Omental fat pad (tissue), 4 donors: ENCODE data around the gene POLR2H. TPM values are rescaled to one million over a fixed set of nuclear protein-coding genes. Genes with fewer than 3 reads are reported as not detected.

Source experiments
- ATAC-seq: fragments of 150-250 bp; one replicate; pipeline ENCODE4 v1.9.1; 2016; ENCODE audit warnings: mild to moderate bottlenecking, moderate library complexity; ENCODE audit not compliant: low FRiP score
- DNase-seq: peaks from one replicate; pipeline ENCODE4 v3.0.0-alpha.2; 2019; ENCODE audit warnings: low spot score
- CTCF ChIP-seq, 3 donors: fragments of 450-650 bp; IDR thresholded peaks; one replicate each; pipeline ENCODE4 v1.5.1; 2016 to 2017; ENCODE audit warnings: antibody characterized with exemption in 3 of 3, mild to moderate bottlenecking in 3 of 3, moderate library complexity in 2 of 3
- total RNA-seq, 4 donors: library from RNA; depleted of rRNA; stranded (reverse); fragments of >200 nt; gene quantifications; one replicate each; pipeline ENCODE4 v1.1.0, GENCODE V29; 2016

The POLR2H gene
- total RNA-seq, 4 donors from 2014 or later = 63.9 to 110 (median 89.3) TPM

- DNase-seq (no peak), ATAC-seq (no peak)
- TF ChIP-seq CTCF (IDR thresholded peaks at IDR 0.05) = no peak
Measured at GRCh38 chr3:184358921-184359350, 2.6 kb upstream of the POLR2H start.

- DNase-seq = no peak
- ATAC-seq = no peak
- TF ChIP-seq CTCF (IDR thresholded peaks at IDR 0.05) = no peak
Measured at GRCh38 chr3:184359610-184360009, 1.9 kb upstream of the POLR2H start.

- ATAC-seq (no peak), DNase-seq (no peak)
- TF ChIP-seq CTCF (IDR thresholded peaks at IDR 0.05) = no peak
Measured at GRCh38 chr3:184360070-184360928, 1.2 kb upstream of the POLR2H start.

- no peak for TF ChIP-seq CTCF (IDR thresholded peaks at IDR 0.05)
- ATAC-seq (no peak), DNase-seq (no peak)
Measured at GRCh38 chr3:184360929-184361531, 480 bp upstream of the POLR2H start.

GRCh38 chr3:184361932-184362667 is 590 bp downstream of the POLR2H start:
- TF ChIP-seq CTCF (IDR thresholded peaks at IDR 0.05) = no peak
- ATAC-seq (peak; percentile 45), DNase-seq (no peak)

- no peak for TF ChIP-seq CTCF (IDR thresholded peaks at IDR 0.05)
- DNase-seq = peak; percentile 84
Measured at GRCh38 chr3:184362668-184363546, 1.4 kb downstream of the POLR2H start.

More at GRCh38 chr3:184362668-184363546, 1.4 kb downstream of the POLR2H start:
- peak; percentile 82 for ATAC-seq
